GM23338 (cell line): ENCODE data around the gene TMEM135. TPM values are rescaled to one million over a fixed set of nuclear protein-coding genes. Genes with fewer than 3 reads are reported as not detected.

Experiments used
- ATAC-seq: fragments of 200-7000 bp; cut with Tn5 transposase; 3 replicates; pipeline ENCODE4 v1.9.1; 2020
- DNase-seq: peaks from one replicate; pipeline ENCODE4 v3.0.0-alpha.2; 2015; ENCODE audit warnings: low spot score
- H2AFZ ChIP-seq: fragments of 200-600 bp; sonication (generic); 2 replicates; pipeline ENCODE4 v1.8.0; 2016; ENCODE audit warnings: antibody characterized with exemption, mild to moderate bottlenecking, moderate library complexity
- H3F3A ChIP-seq: fragments of 200-600 bp; sonication (generic); replicated peaks from 2 replicates; pipeline ENCODE4 v1.8.0; 2017; ENCODE audit warnings: antibody characterized with exemption, mixed run types, low read depth
- H3K27ac ChIP-seq: fragments of 200-600 bp; sonication (generic); 2 replicates; pipeline ENCODE4 v1.6.1; 2016; ENCODE audit warnings: low read depth
- H3K27me3 ChIP-seq: fragments of 200-600 bp; sonication (generic); 2 replicates; pipeline ENCODE4 v1.8.0; 2016; ENCODE audit warnings: mild to moderate bottlenecking, mixed run types, moderate library complexity; ENCODE audit not compliant: insufficient read depth
- H3K36me3 ChIP-seq: fragments of 200-600 bp; sonication (generic); 2 replicates; pipeline ENCODE4 v1.8.0; 2016; ENCODE audit warnings: mild to moderate bottlenecking; ENCODE audit not compliant: insufficient read depth
- H3K4me1 ChIP-seq: fragments of 200-600 bp; sonication (generic); 2 replicates; pipeline ENCODE4 v1.8.0; 2016; ENCODE audit warnings: mild to moderate bottlenecking, moderate library complexity; ENCODE audit not compliant: insufficient read depth
- H3K4me2 ChIP-seq: fragments of 200-600 bp; sonication (generic); 2 replicates; pipeline ENCODE4 v1.7.1; 2017; ENCODE audit warnings: mixed run types
- H3K4me3 ChIP-seq: fragments of 200-600 bp; sonication (generic); 2 replicates; pipeline ENCODE4 v1.6.1; 2016; ENCODE audit warnings: mixed run types
- H3K79me2 ChIP-seq: fragments of 200-600 bp; sonication (generic); replicated peaks from 2 replicates; pipeline ENCODE4 v1.8.0; 2017; ENCODE audit warnings: mild to moderate bottlenecking; ENCODE audit not compliant: insufficient read depth
- H3K9me2 ChIP-seq: fragments of 200-600 bp; sonication (generic); 2 replicates; pipeline ENCODE4 v1.8.0; 2017; ENCODE audit not compliant: insufficient read depth
- H4K20me1 ChIP-seq: fragments of 200-600 bp; sonication (generic); replicated peaks from 2 replicates; pipeline ENCODE4 v1.8.0; 2017; ENCODE audit warnings: mild to moderate bottlenecking; ENCODE audit not compliant: insufficient read depth
- H3K27ac Mint-ChIP-seq: 2 replicates; pipeline ENCODE4 v1.8.0; 2020; ENCODE audit warnings: inconsistent platforms, mild to moderate bottlenecking, moderate library complexity, mixed read lengths
- H3K27me3 Mint-ChIP-seq: 3 replicates; pipeline ENCODE4 v1.8.0; 2022; ENCODE audit warnings: low read depth, mild to moderate bottlenecking, moderate library complexity, mixed read lengths, inconsistent platforms; ENCODE audit not compliant: insufficient read depth, poor library complexity
- H3K36me3 Mint-ChIP-seq: 3 replicates; pipeline ENCODE4 v1.8.0; 2021; ENCODE audit warnings: low read depth, mild to moderate bottlenecking, inconsistent platforms, moderate library complexity, mixed read lengths
- H3K4me1 Mint-ChIP-seq: 3 replicates; pipeline ENCODE4 v1.8.0; 2020; ENCODE audit warnings: mild to moderate bottlenecking, inconsistent platforms, mixed read lengths
- H3K4me3 Mint-ChIP-seq: 3 replicates; pipeline ENCODE4 v1.8.0; 2021; ENCODE audit warnings: moderate library complexity, mild to moderate bottlenecking, inconsistent platforms, mixed read lengths
- H3K9me3 Mint-ChIP-seq: 3 replicates; pipeline ENCODE4 v1.8.0; 2020; ENCODE audit warnings: moderate library complexity, mild to moderate bottlenecking, inconsistent platforms, mixed read lengths
- ZNF114 ChIP-seq: fragments of 250-450 bp; sonication (Bioruptor Pico); IDR thresholded peaks from 2 replicates; pipeline ENCODE4 v1.5.0; 2020; ENCODE audit warnings: mild to moderate bottlenecking, moderate library complexity
- ZNF331 ChIP-seq: fragments of 250-450 bp; sonication (Bioruptor Pico); IDR thresholded peaks from 2 replicates; pipeline ENCODE4 v1.5.0; 2020; ENCODE audit warnings: low read depth, mild to moderate bottlenecking, moderate library complexity
- polyA plus RNA-seq: library from polyadenylated mRNA; unstranded; fragments of >200 nt; fragmentation: Nextera tagmentation; extraction: Ambion mirVana; gene quantifications from 2 replicates; pipeline ENCODE4 v1.2.1, GENCODE V29; 2016
- total RNA-seq: library from RNA; depleted of rRNA; stranded (reverse); fragments of >200 nt; shearing (Covaris generic); gene quantifications from 2 replicates; pipeline ENCODE4 v1.2.3, GENCODE V29; 2014
- TF ChIP-seq, protein P1 (sequence below): fragments of 250-450 bp; sonication (Bioruptor Pico); IDR thresholded peaks from 2 replicates; pipeline ENCODE4 v1.5.0; 2020; ENCODE audit warnings: mild to moderate bottlenecking, moderate library complexity
- TF ChIP-seq, protein P2 (sequence below), 2 experiments: fragments of 200-600 bp in 1 of 2; sonication (generic) in 1 of 2; conservative IDR thresholded peaks; 2 replicates each; pipeline versions ENCODE4 v1.5.1 to v1.6.1; 2016 to 2017; ENCODE audit warnings: antibody characterized with exemption in 2 of 2, low read depth in 2 of 2, mild to moderate bottlenecking in 2 of 2, moderate library complexity in 1 of 2

Gene TMEM135
- total and polyA plus RNA-seq, 2 experiments from 2014 or later = 23.4 to 49.9 TPM

- TF ChIP-seq, protein P1, sequence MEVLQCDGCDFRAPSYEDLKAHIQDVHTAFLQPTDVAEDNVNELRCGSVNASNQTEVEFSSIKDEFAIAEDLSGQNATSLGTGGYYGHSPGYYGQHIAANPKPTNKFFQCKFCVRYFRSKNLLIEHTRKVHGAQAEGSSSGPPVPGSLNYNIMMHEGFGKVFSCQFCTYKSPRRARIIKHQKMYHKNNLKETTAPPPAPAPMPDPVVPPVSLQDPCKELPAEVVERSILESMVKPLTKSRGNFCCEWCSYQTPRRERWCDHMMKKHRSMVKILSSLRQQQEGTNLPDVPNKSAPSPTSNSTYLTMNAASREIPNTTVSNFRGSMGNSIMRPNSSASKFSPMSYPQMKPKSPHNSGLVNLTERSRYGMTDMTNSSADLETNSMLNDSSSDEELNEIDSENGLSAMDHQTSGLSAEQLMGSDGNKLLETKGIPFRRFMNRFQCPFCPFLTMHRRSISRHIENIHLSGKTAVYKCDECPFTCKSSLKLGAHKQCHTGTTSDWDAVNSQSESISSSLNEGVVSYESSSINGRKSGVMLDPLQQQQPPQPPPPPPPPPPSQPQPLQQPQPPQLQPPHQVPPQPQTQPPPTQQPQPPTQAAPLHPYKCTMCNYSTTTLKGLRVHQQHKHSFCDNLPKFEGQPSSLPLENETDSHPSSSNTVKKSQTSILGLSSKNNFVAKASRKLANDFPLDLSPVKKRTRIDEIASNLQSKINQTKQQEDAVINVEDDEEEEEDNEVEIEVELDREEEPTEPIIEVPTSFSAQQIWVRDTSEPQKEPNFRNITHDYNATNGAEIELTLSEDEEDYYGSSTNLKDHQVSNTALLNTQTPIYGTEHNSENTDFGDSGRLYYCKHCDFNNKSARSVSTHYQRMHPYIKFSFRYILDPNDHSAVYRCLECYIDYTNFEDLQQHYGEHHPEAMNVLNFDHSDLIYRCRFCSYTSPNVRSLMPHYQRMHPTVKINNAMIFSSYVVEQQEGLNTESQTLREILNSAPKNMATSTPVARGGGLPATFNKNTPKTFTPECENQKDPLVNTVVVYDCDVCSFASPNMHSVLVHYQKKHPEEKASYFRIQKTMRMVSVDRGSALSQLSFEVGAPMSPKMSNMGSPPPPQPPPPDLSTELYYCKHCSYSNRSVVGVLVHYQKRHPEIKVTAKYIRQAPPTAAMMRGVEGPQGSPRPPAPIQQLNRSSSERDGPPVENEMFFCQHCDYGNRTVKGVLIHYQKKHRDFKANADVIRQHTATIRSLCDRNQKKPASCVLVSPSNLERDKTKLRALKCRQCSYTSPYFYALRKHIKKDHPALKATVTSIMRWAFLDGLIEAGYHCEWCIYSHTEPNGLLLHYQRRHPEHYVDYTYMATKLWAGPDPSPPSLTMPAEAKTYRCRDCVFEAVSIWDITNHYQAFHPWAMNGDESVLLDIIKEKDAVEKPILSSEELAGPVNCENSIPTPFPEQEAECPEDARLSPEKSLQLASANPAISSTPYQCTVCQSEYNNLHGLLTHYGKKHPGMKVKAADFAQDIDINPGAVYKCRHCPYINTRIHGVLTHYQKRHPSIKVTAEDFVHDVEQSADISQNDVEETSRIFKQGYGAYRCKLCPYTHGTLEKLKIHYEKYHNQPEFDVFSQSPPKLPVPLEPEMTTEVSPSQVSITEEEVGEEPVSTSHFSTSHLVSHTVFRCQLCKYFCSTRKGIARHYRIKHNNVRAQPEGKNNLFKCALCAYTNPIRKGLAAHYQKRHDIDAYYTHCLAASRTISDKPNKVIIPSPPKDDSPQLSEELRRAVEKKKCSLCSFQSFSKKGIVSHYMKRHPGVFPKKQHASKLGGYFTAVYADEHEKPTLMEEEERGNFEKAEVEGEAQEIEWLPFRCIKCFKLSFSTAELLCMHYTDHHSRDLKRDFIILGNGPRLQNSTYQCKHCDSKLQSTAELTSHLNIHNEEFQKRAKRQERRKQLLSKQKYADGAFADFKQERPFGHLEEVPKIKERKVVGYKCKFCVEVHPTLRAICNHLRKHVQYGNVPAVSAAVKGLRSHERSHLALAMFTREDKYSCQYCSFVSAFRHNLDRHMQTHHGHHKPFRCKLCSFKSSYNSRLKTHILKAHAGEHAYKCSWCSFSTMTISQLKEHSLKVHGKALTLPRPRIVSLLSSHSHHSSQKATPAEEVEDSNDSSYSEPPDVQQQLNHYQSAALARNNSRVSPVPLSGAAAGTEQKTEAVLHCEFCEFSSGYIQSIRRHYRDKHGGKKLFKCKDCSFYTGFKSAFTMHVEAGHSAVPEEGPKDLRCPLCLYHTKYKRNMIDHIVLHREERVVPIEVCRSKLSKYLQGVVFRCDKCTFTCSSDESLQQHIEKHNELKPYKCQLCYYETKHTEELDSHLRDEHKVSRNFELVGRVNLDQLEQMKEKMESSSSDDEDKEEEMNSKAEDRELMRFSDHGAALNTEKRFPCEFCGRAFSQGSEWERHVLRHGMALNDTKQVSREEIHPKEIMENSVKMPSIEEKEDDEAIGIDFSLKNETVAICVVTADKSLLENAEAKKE (CRISPR knock-in tag) = no peak
- TF ChIP-seq ZNF114 (CRISPR knock-in tag) (no peak), ZNF331 (CRISPR knock-in tag) (no peak)
- TF ChIP-seq, protein P2, sequence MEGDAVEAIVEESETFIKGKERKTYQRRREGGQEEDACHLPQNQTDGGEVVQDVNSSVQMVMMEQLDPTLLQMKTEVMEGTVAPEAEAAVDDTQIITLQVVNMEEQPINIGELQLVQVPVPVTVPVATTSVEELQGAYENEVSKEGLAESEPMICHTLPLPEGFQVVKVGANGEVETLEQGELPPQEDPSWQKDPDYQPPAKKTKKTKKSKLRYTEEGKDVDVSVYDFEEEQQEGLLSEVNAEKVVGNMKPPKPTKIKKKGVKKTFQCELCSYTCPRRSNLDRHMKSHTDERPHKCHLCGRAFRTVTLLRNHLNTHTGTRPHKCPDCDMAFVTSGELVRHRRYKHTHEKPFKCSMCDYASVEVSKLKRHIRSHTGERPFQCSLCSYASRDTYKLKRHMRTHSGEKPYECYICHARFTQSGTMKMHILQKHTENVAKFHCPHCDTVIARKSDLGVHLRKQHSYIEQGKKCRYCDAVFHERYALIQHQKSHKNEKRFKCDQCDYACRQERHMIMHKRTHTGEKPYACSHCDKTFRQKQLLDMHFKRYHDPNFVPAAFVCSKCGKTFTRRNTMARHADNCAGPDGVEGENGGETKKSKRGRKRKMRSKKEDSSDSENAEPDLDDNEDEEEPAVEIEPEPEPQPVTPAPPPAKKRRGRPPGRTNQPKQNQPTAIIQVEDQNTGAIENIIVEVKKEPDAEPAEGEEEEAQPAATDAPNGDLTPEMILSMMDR (conservative IDR thresholded peaks at IDR 0.05; ENCODE audit: low read depth in 2 of 2) = no peak
- no peaks in the 10 kb centered on the region for H3K27me3 Mint-ChIP-seq
- no peaks in the 10 kb centered on the region for H3K36me3 ChIP-seq
- H3K9me3 Mint-ChIP-seq = no peaks in the 10 kb centered on the region
- no peaks in the 10 kb centered on the region for H3F3A ChIP-seq
- no peak for ATAC-seq
- H4K20me1 ChIP-seq = no peaks in the 10 kb centered on the region
- H3K79me2 ChIP-seq = no peaks in the 10 kb centered on the region
- no peaks in the 10 kb centered on the region for H3K27me3 ChIP-seq
- peaks cover 5% of the 10 kb centered on the region; the same call in 1 of the 2 replicates for H3K9me2 ChIP-seq
- no peak overlapping the region for H2AFZ ChIP-seq
- H3K4me2 ChIP-seq = no peak overlapping the region
- no peak overlapping the region for H3K4me3 ChIP-seq
- no peaks in the 10 kb centered on the region; the same call in 2 of the 3 replicates for H3K36me3 Mint-ChIP-seq
- H3K4me1 ChIP-seq = no peaks in the 10 kb centered on the region
- no peak overlapping the region for H3K27ac ChIP-seq
- no peaks in the 10 kb centered on the region for H3K4me1 Mint-ChIP-seq
- DNase-seq = no peak
- no peak overlapping the region for H3K4me3 Mint-ChIP-seq
- H3K27ac Mint-ChIP-seq = no peak overlapping the region
Observed at GRCh38 chr11:87347441-87347840, 309.7 kb downstream of the TMEM135 start.
